ENCODE measurements around the gene IFNA17.

Gene IFNA17

GRCh38 chr9:21266733-21267484 lies 38.9 kb upstream of the IFNA17 start:
- ATAC-seq = no peak
- no peak for TF ChIP-seq ZNF565 (CRISPR knock-in tag; conservative IDR thresholded peaks at IDR 0.05; ENCODE audit: low read depth)
- no peak for TF ChIP-seq ZFP30 (CRISPR knock-in tag; IDR thresholded peaks at IDR 0.05)
- TF ChIP-seq ESRRG (CRISPR knock-in tag; IDR thresholded peaks at IDR 0.05) = no peak
- no peak for TF ChIP-seq GLIS3 (CRISPR knock-in tag; IDR thresholded peaks at IDR 0.05)
- no peak for TF ChIP-seq PPARA (CRISPR knock-in tag; IDR thresholded peaks at IDR 0.05; ENCODE audit: borderline replicate concordance)
- no peak for TF ChIP-seq RARB (CRISPR knock-in tag; IDR thresholded peaks at IDR 0.05)
- TF ChIP-seq CSRNP3 (CRISPR knock-in tag; IDR thresholded peaks at IDR 0.05) = no peak
- TF ChIP-seq SNAI2 (CRISPR knock-in tag; IDR thresholded peaks at IDR 0.05) = no peak
- no peak for TF ChIP-seq OSR1 (CRISPR knock-in tag; IDR thresholded peaks at IDR 0.05)
- no peak for TF ChIP-seq TSHZ2 (CRISPR knock-in tag; IDR thresholded peaks at IDR 0.05)
- TF ChIP-seq ZNF8 (CRISPR knock-in tag; IDR thresholded peaks at IDR 0.05) = no peak
- TF ChIP-seq BACH2 (CRISPR knock-in tag; IDR thresholded peaks at IDR 0.05; ENCODE audit: borderline replicate concordance) = no peak
- no peak for TF ChIP-seq ARNTL (CRISPR knock-in tag; IDR thresholded peaks at IDR 0.05; ENCODE audit: borderline replicate concordance, low read depth)

- TF ChIP-seq CREB5 (CRISPR knock-in tag; IDR thresholded peaks at IDR 0.05; ENCODE audit: low read depth) (no peak), OSR1 (CRISPR knock-in tag; IDR thresholded peaks at IDR 0.05) (no peak), ZFP30 (CRISPR knock-in tag; IDR thresholded peaks at IDR 0.05) (no peak), POU6F1 (CRISPR knock-in tag; IDR thresholded peaks at IDR 0.05; ENCODE audit: borderline replicate concordance, low read depth) (no peak), ZFP3 (CRISPR knock-in tag; IDR thresholded peaks at IDR 0.05) (no peak)
- ATAC-seq = no peak
These were observed 37.6 kb upstream of the IFNA17 start for GRCh38 chr9:21265421-21266189.

- no peak for ATAC-seq
- TF ChIP-seq ZNF565 (CRISPR knock-in tag; conservative IDR thresholded peaks at IDR 0.05; ENCODE audit: low read depth) (no peak), TOX (CRISPR knock-in tag; IDR thresholded peaks at IDR 0.05; ENCODE audit: borderline replicate concordance) (no peak), TSHZ2 (CRISPR knock-in tag; IDR thresholded peaks at IDR 0.05) (no peak), CSRNP3 (CRISPR knock-in tag; IDR thresholded peaks at IDR 0.05) (no peak), CREB5 (CRISPR knock-in tag; IDR thresholded peaks at IDR 0.05; ENCODE audit: low read depth) (no peak), ZFP30 (CRISPR knock-in tag; IDR thresholded peaks at IDR 0.05) (no peak), ZFP3 (CRISPR knock-in tag; IDR thresholded peaks at IDR 0.05) (no peak), CSDC2 (CRISPR knock-in tag; IDR thresholded peaks at IDR 0.05) (no peak), RARB (CRISPR knock-in tag; IDR thresholded peaks at IDR 0.05) (no peak), BACH2 (CRISPR knock-in tag; IDR thresholded peaks at IDR 0.05; ENCODE audit: borderline replicate concordance) (no peak), ZNF70 (CRISPR knock-in tag; IDR thresholded peaks at IDR 0.05) (no peak), ZC3H10 (CRISPR knock-in tag; IDR thresholded peaks at IDR 0.05) (no peak), OSR1 (CRISPR knock-in tag; IDR thresholded peaks at IDR 0.05) (no peak)
These were observed 27.7 kb upstream of the IFNA17 start for GRCh38 chr9:21255538-21256212.

Measured in SK-N-SH treated with all-trans-retinoic acid at 6 μM for 48 hours (cell line).